Suprapubic skin (tissue), 4 donors: ENCODE measurements around the gene TNFRSF14. TPM values are rescaled to one million over a fixed set of nuclear protein-coding genes. Genes with fewer than 3 reads are reported as not detected.

Source experiments
- DNase-seq, 2 donors: peaks; one replicate each; pipeline ENCODE4 v3.0.0-alpha.2; 2019; ENCODE audit warnings: low spot score in 2 of 2
- H3K27ac ChIP-seq: fragments of 200-600 bp; sonication (generic); one replicate; pipeline ENCODE4 v1.5.1; 2019
- H3K27me3 ChIP-seq: fragments of 200-600 bp; sonication (generic); one replicate; pipeline ENCODE4 v1.5.1; 2019
- H3K36me3 ChIP-seq: fragments of 200-600 bp; sonication (generic); one replicate; pipeline ENCODE4 v1.5.1; 2019
- H3K4me1 ChIP-seq: fragments of 200-600 bp; sonication (generic); one replicate; pipeline ENCODE4 v1.5.1; 2019
- H3K4me3 ChIP-seq: fragments of 200-600 bp; sonication (generic); one replicate; pipeline ENCODE4 v1.5.1; 2019; ENCODE audit warnings: mild to moderate bottlenecking
- H3K9me3 ChIP-seq: fragments of 200-600 bp; sonication (generic); one replicate; pipeline ENCODE4 v1.5.1; 2019
- EP300 ChIP-seq: sonication (generic); formaldehyde crosslinking; IDR thresholded peaks from one replicate; pipeline ENCODE4 v1.6.1; 2017; ENCODE audit warnings: antibody characterized with exemption
- POLR2A ChIP-seq, 2 donors: fragments of 450-650 bp; IDR thresholded peaks; one replicate each; pipeline ENCODE4 v1.6.1; 2017; ENCODE audit warnings: antibody characterized with exemption in 2 of 2, mild to moderate bottlenecking in 2 of 2, moderate library complexity in 2 of 2
- POLR2AphosphoS5 ChIP-seq, 3 donors: sonication (generic); formaldehyde crosslinking; IDR thresholded peaks; one replicate each; pipeline ENCODE4 v1.6.1; 2017; ENCODE audit warnings: antibody characterized with exemption in 3 of 3
- WGBS: methylation state at CpG from one replicate; pipeline ENCODE4 v1.1.5; 2018; 5-methylcytosine and 5-hydroxymethylcytosine counted together
- total RNA-seq, 4 donors: library from RNA; depleted of rRNA; stranded (reverse); fragments of >200 nt; gene quantifications; one replicate each; pipeline ENCODE4 v1.1.0, GENCODE V29; 2016
- TF ChIP-seq, protein P1 (sequence below), 2 donors: fragments of 200-600 bp in 1 of 2; fragments of 450-650 bp in 1 of 2; sonication (generic) in 1 of 2; IDR thresholded peaks; one replicate each; pipeline ENCODE4 v1.5.1; 2016 to 2019; ENCODE audit warnings: antibody characterized with exemption in 2 of 2, mild to moderate bottlenecking in 1 of 2, moderate library complexity in 1 of 2

The TNFRSF14 gene
- total RNA-seq, 4 donors from 2014 or later, result 33.3 to 111 (median 60.9) TPM

DNA sequence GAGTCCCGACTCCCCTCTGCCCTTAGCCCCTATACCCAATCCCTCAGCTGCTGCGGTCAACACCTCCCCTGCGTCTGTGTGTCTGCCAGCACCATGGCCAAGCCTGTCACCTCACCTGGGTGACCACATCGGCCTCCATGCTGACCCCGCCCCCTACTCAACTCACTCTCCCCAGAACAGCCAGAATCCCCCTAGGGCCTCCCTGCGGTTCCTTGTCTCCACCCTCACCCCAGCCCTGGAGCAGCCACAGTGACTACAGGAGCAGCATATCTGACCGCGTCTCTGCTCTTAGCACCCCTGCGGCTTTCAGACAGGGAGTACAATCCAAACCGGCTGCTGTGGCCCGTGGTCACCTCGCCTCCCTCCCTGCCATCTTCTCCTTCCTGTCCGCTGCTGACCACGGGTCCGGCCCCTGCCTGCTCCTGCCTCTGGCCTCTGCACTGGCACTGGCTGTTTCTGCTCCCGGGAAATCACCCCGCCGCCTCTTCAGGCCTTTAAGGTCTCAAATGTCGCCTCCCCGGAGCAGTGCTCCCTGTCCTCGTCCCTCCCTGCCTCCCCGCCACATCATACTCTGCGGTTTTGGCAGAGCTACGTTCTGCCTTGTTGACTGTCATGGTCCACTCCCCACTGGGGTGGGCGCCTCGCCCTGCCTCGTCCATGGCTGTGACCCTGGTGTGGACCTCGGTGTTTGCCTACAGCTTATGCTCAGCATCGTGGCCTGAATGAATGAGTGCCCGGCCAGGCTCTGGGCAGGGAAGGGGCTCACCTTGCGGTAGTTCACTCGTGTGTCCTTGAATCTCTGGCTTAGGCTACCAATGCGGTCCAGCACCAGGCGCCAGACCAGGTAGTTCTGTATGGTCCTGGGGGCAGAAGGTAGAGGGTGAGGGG, 41.5 kb downstream of the TNFRSF14 start:
- Histone ChIP-seq H3K4me3 (no peak overlapping the region), H3K4me1 (peaks cover 17% of the 10 kb centered on the region), H3K9me3 (no peaks in the 10 kb centered on the region), H3K27ac (no peak overlapping the region), H3K36me3 (no peaks in the 10 kb centered on the region), H3K27me3 (peaks cover 7% of the 10 kb centered on the region)
- peak; percentile 35 to 77 for DNase-seq
- no peak for TF ChIP-seq POLR2AphosphoS5 (IDR thresholded peaks at IDR 0.05)
- WGBS, result 77% methylated on average over 29 of the region's 34 CpGs

DNA sequence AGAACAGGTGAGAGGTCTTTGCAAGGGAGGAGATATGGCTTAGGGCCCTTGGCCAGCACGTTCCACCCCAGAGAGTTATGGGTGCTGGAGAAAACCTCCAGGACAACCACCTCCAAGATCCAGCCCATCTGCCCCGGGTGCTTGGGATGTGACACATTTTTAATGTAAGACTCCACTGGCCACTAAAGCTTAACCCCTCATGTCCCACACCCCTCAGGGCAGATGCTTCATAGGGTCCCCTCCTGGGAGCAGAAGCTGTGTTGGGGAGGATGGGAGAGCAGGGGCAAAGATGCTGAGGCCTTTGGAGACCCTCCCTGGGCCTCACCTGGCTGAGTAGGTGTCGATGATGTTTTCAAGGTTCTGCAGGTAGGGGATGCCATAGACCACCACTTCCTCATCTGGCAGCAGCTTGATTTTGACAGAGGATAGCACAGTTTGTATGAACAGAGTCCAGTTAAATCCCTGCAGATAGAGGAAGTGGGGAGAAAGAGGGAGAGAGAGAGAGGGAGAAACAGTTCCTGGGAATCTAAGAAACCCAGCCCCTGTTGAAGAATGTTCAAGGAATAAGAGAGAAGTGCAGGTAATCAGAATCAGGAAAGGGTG, 42.3 kb downstream of the TNFRSF14 start:
- 82% methylated on average over 3 of the region's 3 CpGs for WGBS
- peaks cover 9% of the 10 kb centered on the region for H3K4me1 ChIP-seq
- no peak overlapping the region for H3K4me3 ChIP-seq
- DNase-seq, result peak in 1 of 2 donors; percentile 33
- no peak overlapping the region for H3K27ac ChIP-seq
- peaks cover 14% of the 10 kb centered on the region for H3K27me3 ChIP-seq
- no peaks in the 10 kb centered on the region for H3K9me3 ChIP-seq
- H3K36me3 ChIP-seq, result no peaks in the 10 kb centered on the region
- no peak for TF ChIP-seq EP300
- TF ChIP-seq POLR2AphosphoS5 (IDR thresholded peaks at IDR 0.05), result no peak
- TF ChIP-seq POLR2A (IDR thresholded peaks at IDR 0.05), result no peak
- TF ChIP-seq, protein P1, sequence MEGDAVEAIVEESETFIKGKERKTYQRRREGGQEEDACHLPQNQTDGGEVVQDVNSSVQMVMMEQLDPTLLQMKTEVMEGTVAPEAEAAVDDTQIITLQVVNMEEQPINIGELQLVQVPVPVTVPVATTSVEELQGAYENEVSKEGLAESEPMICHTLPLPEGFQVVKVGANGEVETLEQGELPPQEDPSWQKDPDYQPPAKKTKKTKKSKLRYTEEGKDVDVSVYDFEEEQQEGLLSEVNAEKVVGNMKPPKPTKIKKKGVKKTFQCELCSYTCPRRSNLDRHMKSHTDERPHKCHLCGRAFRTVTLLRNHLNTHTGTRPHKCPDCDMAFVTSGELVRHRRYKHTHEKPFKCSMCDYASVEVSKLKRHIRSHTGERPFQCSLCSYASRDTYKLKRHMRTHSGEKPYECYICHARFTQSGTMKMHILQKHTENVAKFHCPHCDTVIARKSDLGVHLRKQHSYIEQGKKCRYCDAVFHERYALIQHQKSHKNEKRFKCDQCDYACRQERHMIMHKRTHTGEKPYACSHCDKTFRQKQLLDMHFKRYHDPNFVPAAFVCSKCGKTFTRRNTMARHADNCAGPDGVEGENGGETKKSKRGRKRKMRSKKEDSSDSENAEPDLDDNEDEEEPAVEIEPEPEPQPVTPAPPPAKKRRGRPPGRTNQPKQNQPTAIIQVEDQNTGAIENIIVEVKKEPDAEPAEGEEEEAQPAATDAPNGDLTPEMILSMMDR (IDR thresholded peaks at IDR 0.05), result no peak

DNA sequence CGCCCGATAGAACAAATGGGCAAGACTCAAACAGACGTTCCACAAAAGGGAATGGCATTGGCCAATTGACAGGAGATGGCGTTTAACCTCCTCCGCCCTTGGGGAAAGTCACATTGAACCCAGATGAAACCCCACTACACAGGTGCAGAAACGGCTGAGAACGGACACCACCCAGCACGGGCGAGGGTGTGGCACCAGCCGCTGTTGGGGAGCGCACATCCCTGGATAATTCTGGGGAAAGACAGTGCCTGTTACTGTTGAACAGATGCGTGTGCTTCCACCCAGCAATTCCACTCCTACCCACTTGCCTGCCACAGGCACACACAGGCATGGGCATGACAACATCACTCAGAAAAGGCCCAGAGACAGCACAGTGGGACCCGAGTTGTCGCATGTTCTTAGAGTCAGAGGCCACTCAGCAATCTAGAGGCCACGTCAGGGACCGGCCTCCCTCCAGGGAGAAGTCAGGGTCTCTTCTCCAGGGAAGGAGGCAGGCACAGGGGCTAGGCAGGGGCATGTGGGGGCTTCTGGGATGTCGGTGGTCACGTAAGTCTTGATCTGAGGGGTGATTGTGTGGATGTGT, 45.6 kb downstream of the TNFRSF14 start:
- Histone ChIP-seq H3K4me3 (no peak overlapping the region), H3K4me1 (no peaks in the 10 kb centered on the region), H3K36me3 (no peaks in the 10 kb centered on the region), H3K9me3 (no peaks in the 10 kb centered on the region), H3K27ac (no peak overlapping the region), H3K27me3 (peaks cover 33% of the 10 kb centered on the region)
- no peak for TF ChIP-seq POLR2A (IDR thresholded peaks at IDR 0.05)
- TF ChIP-seq EP300, result no peak
- TF ChIP-seq POLR2AphosphoS5 (IDR thresholded peaks at IDR 0.05), result no peak
- TF ChIP-seq, protein P1 (IDR thresholded peaks at IDR 0.05), result no peak
- peak in 1 of 2 donors; percentile 54 for DNase-seq
- WGBS, result 71% methylated on average over 16 of the region's 18 CpGs

DNA sequence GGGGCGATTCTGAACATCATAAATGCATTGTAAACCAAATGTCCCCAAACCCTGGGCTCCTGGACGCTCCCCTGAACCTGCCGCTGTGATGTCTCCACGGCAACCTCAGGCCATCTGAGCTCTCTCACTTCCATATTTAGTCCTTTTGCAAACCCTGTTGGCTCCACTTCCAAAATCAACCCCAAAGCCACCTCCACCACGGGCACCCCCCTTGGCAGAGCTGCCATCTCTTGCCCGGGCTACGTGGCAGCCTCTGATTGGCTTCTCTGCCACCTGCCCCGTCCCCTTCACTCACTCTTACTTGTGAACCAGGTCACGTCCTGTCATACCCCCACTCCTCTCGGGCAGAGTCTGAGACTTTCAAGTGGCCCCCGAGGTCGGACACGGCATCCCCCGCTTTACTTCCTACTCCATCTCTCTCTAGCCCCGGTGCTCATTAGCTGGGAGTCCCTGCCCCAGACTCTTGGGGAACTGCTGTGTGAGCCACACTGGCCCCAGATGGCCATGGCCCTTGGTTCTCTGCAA, 46.2 kb downstream of the TNFRSF14 start:
- DNase-seq, result peak; percentile 41 to 69

DNA sequence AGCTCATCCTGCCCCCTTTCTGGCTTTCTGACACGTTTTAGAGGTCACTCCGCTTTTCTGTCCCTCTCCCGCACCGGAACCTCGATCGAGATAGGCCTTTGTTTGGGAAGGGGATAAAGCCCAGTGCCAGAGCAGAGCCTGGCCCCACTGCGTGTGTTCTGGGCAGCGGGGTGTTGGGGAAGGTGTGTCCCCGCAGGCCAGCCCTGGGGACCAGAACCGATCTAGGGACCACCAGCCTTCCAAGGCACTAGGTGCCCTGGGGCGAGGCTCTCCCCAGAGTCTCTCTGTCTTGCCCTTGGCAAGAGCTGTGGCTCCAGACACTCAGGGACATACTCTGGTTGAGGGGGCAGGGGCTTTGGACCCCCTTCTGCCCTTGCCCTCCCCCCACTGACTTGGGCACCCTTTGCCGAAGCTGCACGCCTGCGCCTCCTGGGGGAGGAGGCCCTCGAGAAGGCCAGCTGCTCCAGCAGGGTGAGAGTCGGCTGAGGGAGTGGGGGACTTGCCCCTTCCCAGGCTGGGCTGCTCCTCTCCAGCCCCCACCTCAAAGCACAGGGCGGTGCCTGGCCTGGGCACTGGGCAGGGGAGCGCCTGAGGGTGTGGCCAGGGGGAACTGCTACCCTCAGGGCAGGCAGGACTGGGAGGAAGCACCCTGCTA, 46.8 kb downstream of the TNFRSF14 start:
- DNase-seq, result peak; percentile 51 to 62
- H3K4me1 ChIP-seq, result no peaks in the 10 kb centered on the region
- TF ChIP-seq POLR2A (IDR thresholded peaks at IDR 0.05), result no peak
- TF ChIP-seq, protein P1 (IDR thresholded peaks at IDR 0.05), result no peak
- no peak for TF ChIP-seq EP300
- no peak for TF ChIP-seq POLR2AphosphoS5 (IDR thresholded peaks at IDR 0.05)
- WGBS, result 89% methylated on average over 14 of the region's 18 CpGs
- H3K9me3 ChIP-seq, result no peaks in the 10 kb centered on the region
- H3K36me3 ChIP-seq, result no peaks in the 10 kb centered on the region
- no peak overlapping the region for H3K4me3 ChIP-seq
- no peak overlapping the region for H3K27ac ChIP-seq
- H3K27me3 ChIP-seq, result peaks cover 35% of the 10 kb centered on the region

More for the DNA sequence above, 46.2 kb downstream of the TNFRSF14 start:
- no peaks in the 10 kb centered on the region for H3K4me1 ChIP-seq
- no peaks in the 10 kb centered on the region for H3K9me3 ChIP-seq
- no peak overlapping the region for H3K4me3 ChIP-seq
- TF ChIP-seq POLR2AphosphoS5 (IDR thresholded peaks at IDR 0.05) (no peak), EP300 (no peak), POLR2A (IDR thresholded peaks at IDR 0.05) (no peak)
- TF ChIP-seq, protein P1 (IDR thresholded peaks at IDR 0.05), result no peak
- no peak overlapping the region for H3K27ac ChIP-seq
- peaks cover 35% of the 10 kb centered on the region for H3K27me3 ChIP-seq
- WGBS, result 73% methylated on average over 15 of the region's 15 CpGs
- H3K36me3 ChIP-seq, result no peaks in the 10 kb centered on the region
